Ovary (tissue), 3 donors: ENCODE data around the gene DENND4B.

Source experiments
- POLR2A ChIP-seq: fragments of 450-650 bp; IDR thresholded peaks from one replicate; pipeline ENCODE4 v1.6.1; 2017; ENCODE audit warnings: antibody characterized with exemption, mild to moderate bottlenecking, moderate library complexity
- TF ChIP-seq, protein P1 (sequence below), 3 donors: fragments of 450-650 bp in 2 of 3; fragments of 200-600 bp in 1 of 3; IDR thresholded peaks; one replicate each; pipeline versions ENCODE4 v1.5.1 to v1.8.0; 2016 to 2022; ENCODE audit warnings: antibody characterized with exemption in 3 of 3, mild to moderate bottlenecking in 1 of 3
- donor health status: DM: no; HTN: no; CAD: no.

DNA sequence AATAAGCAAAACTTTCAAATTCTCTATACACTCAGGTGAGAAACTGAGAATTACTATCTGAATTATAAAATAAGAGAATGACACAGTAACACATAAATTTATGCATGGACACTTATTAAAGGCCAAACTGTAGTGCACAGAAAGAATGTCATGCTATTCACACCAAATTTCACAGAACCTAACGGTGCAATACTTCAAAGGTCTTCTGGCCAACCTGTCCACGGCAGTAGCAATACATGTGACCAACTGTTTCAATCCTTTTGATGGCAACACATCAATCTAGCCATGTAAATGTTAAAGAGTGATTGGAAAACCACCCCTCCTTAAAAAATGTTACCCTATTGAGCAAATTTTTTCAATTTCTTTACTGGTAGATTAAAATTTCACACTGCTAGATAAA lies 34.2 kb downstream of the DENND4B start:
- TF ChIP-seq, protein P1, sequence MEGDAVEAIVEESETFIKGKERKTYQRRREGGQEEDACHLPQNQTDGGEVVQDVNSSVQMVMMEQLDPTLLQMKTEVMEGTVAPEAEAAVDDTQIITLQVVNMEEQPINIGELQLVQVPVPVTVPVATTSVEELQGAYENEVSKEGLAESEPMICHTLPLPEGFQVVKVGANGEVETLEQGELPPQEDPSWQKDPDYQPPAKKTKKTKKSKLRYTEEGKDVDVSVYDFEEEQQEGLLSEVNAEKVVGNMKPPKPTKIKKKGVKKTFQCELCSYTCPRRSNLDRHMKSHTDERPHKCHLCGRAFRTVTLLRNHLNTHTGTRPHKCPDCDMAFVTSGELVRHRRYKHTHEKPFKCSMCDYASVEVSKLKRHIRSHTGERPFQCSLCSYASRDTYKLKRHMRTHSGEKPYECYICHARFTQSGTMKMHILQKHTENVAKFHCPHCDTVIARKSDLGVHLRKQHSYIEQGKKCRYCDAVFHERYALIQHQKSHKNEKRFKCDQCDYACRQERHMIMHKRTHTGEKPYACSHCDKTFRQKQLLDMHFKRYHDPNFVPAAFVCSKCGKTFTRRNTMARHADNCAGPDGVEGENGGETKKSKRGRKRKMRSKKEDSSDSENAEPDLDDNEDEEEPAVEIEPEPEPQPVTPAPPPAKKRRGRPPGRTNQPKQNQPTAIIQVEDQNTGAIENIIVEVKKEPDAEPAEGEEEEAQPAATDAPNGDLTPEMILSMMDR (IDR thresholded peaks at IDR 0.05) = no peak
- no peak for TF ChIP-seq POLR2A
